Left lung (tissue), 10 donors: ENCODE measurements around the gene GPR82. TPM values are rescaled to one million over a fixed set of nuclear protein-coding genes. Genes with fewer than 3 reads are reported as not detected.

Source experiments
- ATAC-seq: fragments of 200-7000 bp; cut with Tn5 transposase; one replicate; pipeline ENCODE4 v1.9.1; 2020; ENCODE audit warnings: moderate library complexity
- DNase-seq, 4 donors: peaks; one replicate each; pipeline ENCODE4 v3.0.0-alpha.2; 2013 to 2020
- H3K27ac ChIP-seq, 2 donors: fragments of 200-600 bp; sonication (generic) in 1 of 2; one replicate each; pipeline versions ENCODE4 v1.5.0 to v1.8.0; 2020 to 2021
- H3K27me3 ChIP-seq, 2 donors: fragments of 200-600 bp; sonication (generic) in 1 of 2; one replicate each; pipeline versions ENCODE4 v1.5.0 to v1.8.0; 2020 to 2021
- H3K36me3 ChIP-seq, 2 donors: fragments of 200-600 bp; sonication (generic) in 1 of 2; one replicate each; pipeline versions ENCODE4 v1.5.0 to v1.8.0; 2020 to 2021
- H3K4me1 ChIP-seq, 2 donors: fragments of 200-600 bp; one replicate each; pipeline ENCODE4 v1.8.0; 2021
- H3K4me3 ChIP-seq, 2 donors: fragments of 200-600 bp; sonication (generic) in 1 of 2; one replicate each; pipeline versions ENCODE4 v1.5.0 to v1.8.0; 2020 to 2021; ENCODE audit warnings: mild to moderate bottlenecking in 1 of 2
- H3K9me3 ChIP-seq, 2 donors: fragments of 200-600 bp; sonication (generic) in 1 of 2; one replicate each; pipeline versions ENCODE4 v1.5.0 to v1.8.0; 2020 to 2021
- CTCF ChIP-seq, 2 donors: fragments of 200-600 bp; sonication (generic) in 1 of 2; IDR thresholded peaks; one replicate each; pipeline versions ENCODE4 v1.5.0 to v1.8.0; 2021; ENCODE audit warnings: antibody characterized with exemption in 2 of 2
- intact Hi-C, 2 donors: fragments of 100-400 bp; cut with DNase I; formaldehyde crosslinking; loops; one replicate each; pipeline versions ENCODE4 v1.11.2 to v1.14.2; 2022
- polyA plus RNA-seq, 6 donors: library from polyadenylated mRNA; unstranded; fragments of 120-200 nt; gene quantifications; one replicate each; pipeline ENCODE4 v1.2.1, GENCODE V29; 2013; ENCODE audit not compliant: insufficient read length in 6 of 6
- total RNA-seq, 2 donors: library from RNA; stranded (reverse); fragmentation: NEBNext Ultra II Directional; extraction: Animal tissue kit (Norgen Biotek cat#: 25700); gene quantifications; one replicate each; pipeline ENCODE4 v1.2.1, GENCODE V29; 2021
- donor health status: DM: no; HTN: yes; CAD: no.
- donor health status: DM: no; HTN: no; CAD: no.

The GPR82 gene
- total and polyA plus RNA-seq, 8 donors: 0.11 to 0.37 (median 0.18) TPM; not detected in 1

DNA sequence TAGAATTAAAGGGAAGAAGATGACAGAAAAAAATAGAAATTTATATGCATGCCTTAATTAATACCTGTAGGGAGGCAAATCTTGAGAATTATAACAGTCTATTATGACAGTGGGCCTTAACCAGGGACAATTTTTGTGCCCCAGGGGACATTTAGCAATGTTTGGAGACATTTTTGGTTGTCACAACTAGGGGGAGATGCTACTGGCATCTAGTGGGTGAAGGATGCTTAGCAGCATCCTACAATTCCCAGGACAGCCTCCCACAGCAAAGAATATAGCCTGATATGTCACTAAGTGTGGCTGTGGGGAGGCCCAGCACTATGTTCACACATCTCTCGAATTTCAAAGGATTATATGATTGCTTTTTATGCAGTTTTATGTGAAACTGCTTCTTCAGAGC lies 10.5 kb downstream of the GPR82 start:
- no peak for DNase-seq
- Histone ChIP-seq H3K27ac (no peak overlapping the region), H3K4me3 (no peak overlapping the region), H3K27me3 (no peaks in the 10 kb centered on the region), H3K9me3 (no peaks in the 10 kb centered on the region), H3K4me1 (peaks cover 0 to 4% of the 10 kb centered on the region in 2 donors), H3K36me3 (no peaks in the 10 kb centered on the region)
- no peak for ATAC-seq
- peak in 1 of 2 donors; percentile 19 for TF ChIP-seq CTCF (IDR thresholded peaks at IDR 0.05)
- intact Hi-C loops: no loop called here

DNA sequence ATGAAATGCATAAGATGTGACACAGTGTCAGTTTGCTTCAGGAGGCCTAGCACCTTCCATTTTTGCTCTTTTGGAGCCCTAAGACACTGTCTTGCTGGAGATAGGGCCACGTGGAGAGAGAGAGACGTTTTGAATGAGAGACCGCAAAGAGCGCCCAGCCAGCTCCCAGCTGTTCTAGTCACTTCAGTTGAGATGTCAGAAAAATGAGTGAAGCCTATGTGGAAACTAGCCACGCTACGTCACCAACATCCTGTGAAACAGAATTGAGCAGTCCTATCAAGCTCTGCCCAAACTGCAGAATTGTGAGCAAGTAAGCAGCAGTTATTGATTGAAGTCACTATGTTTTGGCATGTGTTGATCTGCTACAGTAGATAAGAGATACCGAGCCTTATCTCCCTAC lies 13.1 kb downstream of the GPR82 start:
- no peaks in the 10 kb centered on the region for H3K36me3 ChIP-seq
- H3K9me3 ChIP-seq: no peaks in the 10 kb centered on the region
- no peak for ATAC-seq
- H3K4me1 ChIP-seq: peaks cover 0 to 4% of the 10 kb centered on the region in 2 donors
- H3K27ac ChIP-seq: no peak overlapping the region
- H3K27me3 ChIP-seq: no peaks in the 10 kb centered on the region
- peak in 1 of 4 donors; percentile 27 for DNase-seq
- H3K4me3 ChIP-seq: no peak overlapping the region
- intact Hi-C loops: no loop called here
- no peak for TF ChIP-seq CTCF (IDR thresholded peaks at IDR 0.05)

DNA sequence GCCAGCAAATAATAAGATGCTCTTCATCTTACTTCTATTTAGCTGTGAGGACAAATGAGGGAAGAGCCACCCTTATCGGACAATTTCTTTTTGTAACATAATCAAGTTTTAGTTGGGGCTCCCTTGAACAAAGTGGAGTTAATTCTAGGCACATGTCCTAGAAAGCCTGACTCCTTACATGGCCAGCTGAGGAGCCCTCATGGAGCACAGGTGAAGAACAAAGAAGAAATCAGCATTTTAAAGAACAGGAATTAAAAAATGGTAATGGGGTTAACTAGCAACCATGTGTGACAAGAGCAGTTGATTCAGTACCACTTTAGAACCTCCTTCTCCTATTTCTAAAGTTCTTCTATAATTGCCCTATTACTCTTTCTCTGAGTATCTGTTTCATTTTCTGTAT lies 15.9 kb downstream of the GPR82 start:
- ATAC-seq (no peak), DNase-seq (no peak)
- Histone ChIP-seq H3K27me3 (no peaks in the 10 kb centered on the region), H3K4me3 (no peak overlapping the region), H3K4me1 (no peaks in the 10 kb centered on the region), H3K27ac (no peak overlapping the region), H3K9me3 (no peaks in the 10 kb centered on the region), H3K36me3 (no peaks in the 10 kb centered on the region)
- no peak for TF ChIP-seq CTCF (IDR thresholded peaks at IDR 0.05)
- intact Hi-C loops: no loop called here

GRCh38 chrX:41750716-41751115 lies 26.7 kb downstream of the GPR82 start:
- no peak overlapping the region for H3K4me3 ChIP-seq
- no peaks in the 10 kb centered on the region for H3K36me3 ChIP-seq
- H3K9me3 ChIP-seq: no peaks in the 10 kb centered on the region
- peaks cover 0 to 3% of the 10 kb centered on the region in 2 donors for H3K27me3 ChIP-seq
- no peaks in the 10 kb centered on the region for H3K4me1 ChIP-seq
- intact Hi-C loops: no loop called here
- DNase-seq: no peak
- no peak for TF ChIP-seq CTCF (IDR thresholded peaks at IDR 0.05)
- H3K27ac ChIP-seq: no peak overlapping the region
- no peak for ATAC-seq

DNA sequence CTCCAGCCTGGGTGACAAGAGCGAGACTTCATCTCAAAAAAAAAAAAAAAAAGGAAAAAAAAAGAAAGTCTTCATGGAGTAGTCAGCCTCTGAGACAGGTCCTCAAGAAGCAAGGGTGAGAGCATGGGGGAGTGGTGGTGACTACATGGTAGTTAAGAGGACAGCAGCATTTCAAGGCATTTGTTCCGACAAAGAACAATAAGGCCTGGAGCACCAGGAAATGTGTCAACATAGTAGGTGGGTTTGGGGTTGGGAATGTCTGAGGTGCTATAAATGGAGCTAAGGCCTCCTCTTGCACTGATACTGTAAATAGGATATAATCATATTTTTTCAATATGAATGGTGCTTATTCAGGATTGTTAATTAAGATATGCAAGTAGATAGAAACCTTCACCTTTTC lies 34.4 kb downstream of the GPR82 start:
- Histone ChIP-seq H3K4me1 (no peaks in the 10 kb centered on the region), H3K36me3 (no peaks in the 10 kb centered on the region), H3K27ac (no peak overlapping the region), H3K27me3 (peaks cover 0 to 3% of the 10 kb centered on the region in 2 donors), H3K4me3 (no peak overlapping the region), H3K9me3 (no peaks in the 10 kb centered on the region)
- DNase-seq (no peak), ATAC-seq (no peak)
- intact Hi-C loops: no loop called here
- no peak for TF ChIP-seq CTCF (IDR thresholded peaks at IDR 0.05)
